ENCODE data around the gene PLEKHG2.
A peak's percentile ranks its signal among the peaks of the same experiment; 100 is the strongest.

The PLEKHG2 gene

GRCh38 chr19:39399668-39400050 lies 12.8 kb upstream of the PLEKHG2 start:
- H3K4me3 ChIP-seq (ENCODE audit: low read depth, low read length) = no peak overlapping the region
- TF ChIP-seq CTCF (IDR thresholded peaks at IDR 0.05; ENCODE audit: low read depth, low read length) = no peak

- no peak for TF ChIP-seq CTCF (IDR thresholded peaks at IDR 0.05; ENCODE audit: low read depth, low read length)
Measured at GRCh38 chr19:39400061-39400460, 12.4 kb upstream of the PLEKHG2 start.

GRCh38 chr19:39401070-39401548 lies 11.4 kb upstream of the PLEKHG2 start:
- no peak overlapping the region for H3K4me3 ChIP-seq (ENCODE audit: low read depth, low read length)
- TF ChIP-seq CTCF (IDR thresholded peaks at IDR 0.05; ENCODE audit: low read depth, low read length) = no peak

More at GRCh38 chr19:39400061-39400460, 12.4 kb upstream of the PLEKHG2 start:
- no peak overlapping the region for H3K4me3 ChIP-seq (ENCODE audit: low read depth, low read length)

GRCh38 chr19:39401549-39402345 lies 10.7 kb upstream of the PLEKHG2 start:
- no peak overlapping the region for H3K4me3 ChIP-seq (ENCODE audit: low read depth, low read length)
- no peak for TF ChIP-seq CTCF (IDR thresholded peaks at IDR 0.05; ENCODE audit: low read depth, low read length)

GRCh38 chr19:39402346-39403300 lies 9.8 kb upstream of the PLEKHG2 start:
- H3K4me3 ChIP-seq (ENCODE audit: low read depth, low read length) = peak overlapping the region; percentile 47
- no peak for TF ChIP-seq CTCF (IDR thresholded peaks at IDR 0.05; ENCODE audit: low read depth, low read length)

GRCh38 chr19:39403331-39404312 lies 8.8 kb upstream of the PLEKHG2 start:
- peak overlapping the region; percentile 47 for H3K4me3 ChIP-seq (ENCODE audit: low read depth, low read length)
- no peak for TF ChIP-seq CTCF (IDR thresholded peaks at IDR 0.05; ENCODE audit: low read depth, low read length)

All from WI38 (cell line).